HepG2 (cell line): ENCODE results near the gene KRI1. TPM values are rescaled to one million over a fixed set of nuclear protein-coding genes. Genes with fewer than 3 reads are reported as not detected.

Experiments
- AHDC1 ChIP-seq: sonication (generic); formaldehyde crosslinking; IDR thresholded peaks from 2 replicates; pipeline ENCODE4 v1.5.1; 2020; ENCODE audit warnings: mild to moderate bottlenecking, missing genetic modification reagents, borderline replicate concordance
- BHLHE40 ChIP-seq: IDR thresholded peaks from 2 replicates; pipeline ENCODE4 v1.6.1; 2011; ENCODE audit warnings: low read length, improper control_type of control experiment
- DNMT3B ChIP-seq: conservative IDR thresholded peaks from 2 replicates; pipeline ENCODE4 v1.6.1; 2016; ENCODE audit warnings: missing biosample characterization, control low read depth
- NR3C1 ChIP-seq: sonication (generic); formaldehyde crosslinking; IDR thresholded peaks from 2 replicates; pipeline ENCODE4 v1.4.0; 2020; ENCODE audit warnings: missing genetic modification reagents
- PRPF4 ChIP-seq: fragments of 200-400 bp; formaldehyde crosslinking; IDR thresholded peaks from 2 replicates; pipeline ENCODE4 v1.6.1; 2016; ENCODE audit warnings: low read length, low read depth; ENCODE audit not compliant: poor library complexity, severe bottlenecking
- PTBP1 ChIP-seq: fragments of 200-400 bp; formaldehyde crosslinking; IDR thresholded peaks from 2 replicates; pipeline ENCODE4 v1.6.1; 2018; ENCODE audit warnings: low read length, low read depth; ENCODE audit not compliant: poor library complexity, severe bottlenecking
- RFX5 ChIP-seq: IDR thresholded peaks from 2 replicates; pipeline ENCODE4 v1.6.1; 2011; ENCODE audit warnings: low read depth, low read length, improper control_type of control experiment
- SMC3 ChIP-seq: IDR thresholded peaks from 2 replicates; pipeline ENCODE4 v1.6.1; 2011; ENCODE audit warnings: low read length, improper control_type of control experiment
- SP140L ChIP-seq: sonication (generic); formaldehyde crosslinking; IDR thresholded peaks from 2 replicates; pipeline ENCODE4 v1.4.0; 2020; ENCODE audit warnings: missing genetic modification reagents, borderline replicate concordance
- TCF7 ChIP-seq: sonication (generic); IDR thresholded peaks from 2 replicates; pipeline ENCODE4 v1.6.1; 2016; ENCODE audit warnings: antibody characterized with exemption, low read depth
- ZNF574 ChIP-seq: sonication (generic); formaldehyde crosslinking; IDR thresholded peaks from 2 replicates; pipeline ENCODE4 v1.4.0; 2020; ENCODE audit warnings: missing genetic modification reagents
- ZNF639 ChIP-seq: conservative IDR thresholded peaks from 2 replicates; pipeline ENCODE4 v1.6.1; 2018; ENCODE audit warnings: missing genetic modification reagents
- ZNF746 ChIP-seq: sonication (generic); formaldehyde crosslinking; IDR thresholded peaks from 2 replicates; pipeline ENCODE4 v1.8.0; 2022; ENCODE audit warnings: mild to moderate bottlenecking, missing genetic modification reagents
- polyA plus RNA-seq, 8 experiments: library from polyadenylated mRNA; depleted of rRNA in 3 of 8; stranded (reverse) in 7 of 8; unstranded in 1 of 8; fragments of >200 nt; fragmentation: Illumina TruSeq in 4 of 8; extraction: Trizol in 4 of 8; gene quantifications; 2 replicates each; pipeline versions ENCODE4 v1.2.1 to v1.2.3, GENCODE V29; 2011 to 2016; ENCODE audit warnings: low read depth in 4 of 8, missing spikeins in 1 of 8, mixed read lengths in 1 of 8; ENCODE audit not compliant: insufficient read depth in 1 of 8
- total RNA-seq, 5 experiments: library from RNA; depleted of rRNA; stranded (reverse); fragments of >200 nt; fragmentation: Illumina TruSeq; extraction: Trizol; gene quantifications; 2 replicates each; pipeline ENCODE4 v1.2.3, GENCODE V29; 2016; ENCODE audit warnings: low read depth in 1 of 5
- TF ChIP-seq, protein P1 (sequence below): sonication (generic); formaldehyde crosslinking; IDR thresholded peaks from 2 replicates; pipeline ENCODE4 v1.5.0; 2020; ENCODE audit warnings: mild to moderate bottlenecking, missing genetic modification reagents, moderate library complexity
- TF ChIP-seq, protein P2 (sequence below): sonication (generic); formaldehyde crosslinking; IDR thresholded peaks from 2 replicates; pipeline ENCODE4 v1.9.0; 2021; ENCODE audit warnings: missing genetic modification reagents, borderline replicate concordance

The KRI1 gene
- total and polyA plus RNA-seq, 2 of the 13 experiments (the other 11 are each of a cell fraction or from before 2014, with no cell fraction given), result 9.1 to 11.7 TPM

DNA sequence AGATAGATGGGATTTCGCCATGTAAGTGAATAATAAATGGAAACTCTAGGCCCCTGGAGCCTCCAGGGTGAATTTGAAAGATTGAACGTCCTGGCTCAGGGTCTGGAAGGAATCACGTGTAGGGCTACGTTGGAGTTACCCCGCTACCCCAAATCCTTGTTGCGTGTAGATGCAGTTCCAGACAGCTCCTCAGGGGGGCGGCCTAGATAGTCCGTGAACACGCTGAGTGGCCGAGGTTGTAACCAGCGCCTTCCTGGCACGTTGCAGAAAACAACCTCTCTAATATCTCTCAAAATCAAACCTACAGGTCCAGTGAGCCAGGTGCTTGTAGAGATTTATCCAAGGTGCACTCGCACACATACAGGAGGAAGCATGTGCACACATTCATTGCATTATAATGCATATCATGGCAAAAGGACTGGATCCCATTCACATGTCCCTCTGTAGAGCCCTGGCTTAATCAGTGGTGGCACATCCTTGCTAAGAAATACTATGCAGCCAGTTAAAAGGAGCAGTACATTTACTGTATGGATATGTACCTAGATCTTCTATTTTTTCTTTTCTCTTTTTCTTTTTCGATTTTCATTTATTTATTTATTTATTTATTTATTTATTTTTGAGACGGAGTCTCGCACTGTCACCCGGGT is 60.1 kb downstream of the KRI1 start (continued):
- TF ChIP-seq ZNF574 (CRISPR knock-in tag) (no peak), SP140L (no peak), AHDC1 (CRISPR knock-in tag) (no peak), SMC3 (peak; percentile 30; the same call in 1 of the 2 replicates), TCF7 (no peak), PTBP1 (no peak), ZNF746 (CRISPR knock-in tag) (no peak), DNMT3B (CRISPR knock-in tag) (no peak), PRPF4 (no peak), ZNF639 (CRISPR knock-in tag) (no peak), BHLHE40 (peak; percentile 33; the same call in 1 of the 2 replicates), NR3C1 (CRISPR knock-in tag) (no peak), RFX5 (no peak)
- TF ChIP-seq, protein P1, sequence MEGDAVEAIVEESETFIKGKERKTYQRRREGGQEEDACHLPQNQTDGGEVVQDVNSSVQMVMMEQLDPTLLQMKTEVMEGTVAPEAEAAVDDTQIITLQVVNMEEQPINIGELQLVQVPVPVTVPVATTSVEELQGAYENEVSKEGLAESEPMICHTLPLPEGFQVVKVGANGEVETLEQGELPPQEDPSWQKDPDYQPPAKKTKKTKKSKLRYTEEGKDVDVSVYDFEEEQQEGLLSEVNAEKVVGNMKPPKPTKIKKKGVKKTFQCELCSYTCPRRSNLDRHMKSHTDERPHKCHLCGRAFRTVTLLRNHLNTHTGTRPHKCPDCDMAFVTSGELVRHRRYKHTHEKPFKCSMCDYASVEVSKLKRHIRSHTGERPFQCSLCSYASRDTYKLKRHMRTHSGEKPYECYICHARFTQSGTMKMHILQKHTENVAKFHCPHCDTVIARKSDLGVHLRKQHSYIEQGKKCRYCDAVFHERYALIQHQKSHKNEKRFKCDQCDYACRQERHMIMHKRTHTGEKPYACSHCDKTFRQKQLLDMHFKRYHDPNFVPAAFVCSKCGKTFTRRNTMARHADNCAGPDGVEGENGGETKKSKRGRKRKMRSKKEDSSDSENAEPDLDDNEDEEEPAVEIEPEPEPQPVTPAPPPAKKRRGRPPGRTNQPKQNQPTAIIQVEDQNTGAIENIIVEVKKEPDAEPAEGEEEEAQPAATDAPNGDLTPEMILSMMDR (CRISPR knock-in tag), result peak; percentile 83
- TF ChIP-seq, protein P2, sequence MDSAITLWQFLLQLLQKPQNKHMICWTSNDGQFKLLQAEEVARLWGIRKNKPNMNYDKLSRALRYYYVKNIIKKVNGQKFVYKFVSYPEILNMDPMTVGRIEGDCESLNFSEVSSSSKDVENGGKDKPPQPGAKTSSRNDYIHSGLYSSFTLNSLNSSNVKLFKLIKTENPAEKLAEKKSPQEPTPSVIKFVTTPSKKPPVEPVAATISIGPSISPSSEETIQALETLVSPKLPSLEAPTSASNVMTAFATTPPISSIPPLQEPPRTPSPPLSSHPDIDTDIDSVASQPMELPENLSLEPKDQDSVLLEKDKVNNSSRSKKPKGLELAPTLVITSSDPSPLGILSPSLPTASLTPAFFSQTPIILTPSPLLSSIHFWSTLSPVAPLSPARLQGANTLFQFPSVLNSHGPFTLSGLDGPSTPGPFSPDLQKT, result no peak
